HG03520 (cell line): ENCODE results near the gene MYL9.

Experiments
- ATAC-seq: cut with Tn5 transposase; IDR thresholded peaks from one replicate; pipeline ENCODE4 v1.9.1; 2021; ENCODE audit warnings: mild to moderate bottlenecking, moderate library complexity; ENCODE audit not compliant: unreplicated experiment

The MYL9 gene

GRCh38 chr20:36525620-36526365, 15.5 kb upstream of the MYL9 start:
- no peak for ATAC-seq

- ATAC-seq, result no peak
Observed at GRCh38 chr20:36526521-36527011, 14.8 kb upstream of the MYL9 start.

GRCh38 chr20:36527331-36528125, 13.8 kb upstream of the MYL9 start:
- ATAC-seq, result no peak

- no peak for ATAC-seq
Observed at GRCh38 chr20:36528176-36528874, 13.0 kb upstream of the MYL9 start.

GRCh38 chr20:36528875-36529417, 12.4 kb upstream of the MYL9 start:
- no peak for ATAC-seq

GRCh38 chr20:36532388-36532787, 8.9 kb upstream of the MYL9 start:
- ATAC-seq, result no peak

- no peak for ATAC-seq
Observed at GRCh38 chr20:36532822-36533221, 8.5 kb upstream of the MYL9 start.

GRCh38 chr20:36538026-36538722, 3.1 kb upstream of the MYL9 start:
- ATAC-seq, result no peak

GRCh38 chr20:36540551-36541211, 638 bp upstream of the MYL9 start:
- no peak for ATAC-seq

- no peak for ATAC-seq
Observed at GRCh38 chr20:36541768-36542488, 609 bp downstream of the MYL9 start.

GRCh38 chr20:36542516-36543183, 1.3 kb downstream of the MYL9 start:
- ATAC-seq, result no peak

- ATAC-seq, result no peak
Observed at GRCh38 chr20:36543184-36544133, 2.1 kb downstream of the MYL9 start.

GRCh38 chr20:36544134-36545018, 3.1 kb downstream of the MYL9 start:
- no peak for ATAC-seq

- no peak for ATAC-seq
Observed at GRCh38 chr20:36546111-36546736, 4.9 kb downstream of the MYL9 start.

GRCh38 chr20:36547186-36548005, 6.1 kb downstream of the MYL9 start:
- no peak for ATAC-seq

GRCh38 chr20:36548006-36548315, 6.6 kb downstream of the MYL9 start:
- ATAC-seq, result no peak
